Measurements from ENCODE around the gene MRPL34.

The MRPL34 gene

GRCh38 chr19:17311455-17312188 is 6.0 kb downstream of the MRPL34 start:
- no peak for DNase-seq

- no peak for DNase-seq
Observed at GRCh38 chr19:17312189-17313113, 6.8 kb downstream of the MRPL34 start.

GRCh38 chr19:17314007-17314593 is 8.4 kb downstream of the MRPL34 start:
- DNase-seq, result no peak

- no peak for DNase-seq
Observed at GRCh38 chr19:17318966-17319365, 13.3 kb downstream of the MRPL34 start.

GRCh38 chr19:17319473-17320238 is 14.0 kb downstream of the MRPL34 start:
- no peak for DNase-seq

- no peak for DNase-seq
Observed at GRCh38 chr19:17320435-17320834, 14.8 kb downstream of the MRPL34 start.

GRCh38 chr19:17321655-17322489 is 16.2 kb downstream of the MRPL34 start:
- no peak for DNase-seq

- DNase-seq, result no peak
Observed at GRCh38 chr19:17322854-17323253, 17.2 kb downstream of the MRPL34 start.

- DNase-seq, result no peak
Observed at GRCh38 chr19:17323300-17323963, 17.8 kb downstream of the MRPL34 start.

- no peak for DNase-seq
Observed at GRCh38 chr19:17323964-17324332, 18.3 kb downstream of the MRPL34 start.

GRCh38 chr19:17324357-17325114 is 18.9 kb downstream of the MRPL34 start:
- no peak for DNase-seq

- DNase-seq, result no peak
Observed at GRCh38 chr19:17325133-17325532, 19.5 kb downstream of the MRPL34 start.

GRCh38 chr19:17325881-17326594 is 20.4 kb downstream of the MRPL34 start:
- no peak for DNase-seq

- no peak for DNase-seq
Observed at GRCh38 chr19:17326595-17326966, 20.9 kb downstream of the MRPL34 start.

GRCh38 chr19:17327068-17327653 is 21.5 kb downstream of the MRPL34 start:
- DNase-seq, result no peak

- no peak for DNase-seq
Observed at GRCh38 chr19:17327654-17328516, 22.2 kb downstream of the MRPL34 start.

- no peak for DNase-seq
Observed at GRCh38 chr19:17328517-17329365, 23.1 kb downstream of the MRPL34 start.
